K562 (cell line): ENCODE results near the gene GASK1A.

Source experiments
- ATF3 ChIP-seq, 2 experiments: fragments of 450-650 bp in 1 of 2; sonication (generic) in 1 of 2; formaldehyde crosslinking in 1 of 2; IDR thresholded peaks in 1 of 2; conservative IDR thresholded peaks in 1 of 2; 2 replicates each; pipeline versions ENCODE4 v1.6.1 to v1.8.1; 2016 to 2023; ENCODE audit warnings: mild to moderate bottlenecking in 2 of 2, moderate library complexity in 2 of 2, inconsistent platforms in 1 of 2, missing genetic modification reagents in 1 of 2
- CREB1 ChIP-seq, 2 experiments: sonication (generic) in 1 of 2; formaldehyde crosslinking in 1 of 2; IDR thresholded peaks; 2 replicates each; pipeline versions ENCODE4 v1.6.1 to v1.8.0; 2012 to 2022; ENCODE audit warnings: inconsistent platforms in 1 of 2, mild to moderate bottlenecking in 1 of 2, missing genetic modification reagents in 1 of 2, moderate library complexity in 1 of 2
- E2F4 ChIP-seq: sonication (generic); formaldehyde crosslinking; IDR thresholded peaks from 2 replicates; pipeline ENCODE4 v1.8.0; 2022; ENCODE audit warnings: mild to moderate bottlenecking, low read depth, missing genetic modification reagents
- EGR1 ChIP-seq: fragments of 450-650 bp; conservative IDR thresholded peaks from 2 replicates; pipeline ENCODE4 v1.6.1; 2017; ENCODE audit warnings: mild to moderate bottlenecking
- FOXJ3 ChIP-seq: sonication (generic); formaldehyde crosslinking; IDR thresholded peaks from 2 replicates; pipeline ENCODE4 v1.4.0; 2020; ENCODE audit warnings: mild to moderate bottlenecking, missing genetic modification reagents
- PCBP1 ChIP-seq: fragments of 200-400 bp; formaldehyde crosslinking; IDR thresholded peaks from 2 replicates; pipeline ENCODE4 v1.6.1; 2018; ENCODE audit warnings: mild to moderate bottlenecking, low read depth, low read length; ENCODE audit not compliant: poor library complexity, severe bottlenecking
- POLR2AphosphoS5 ChIP-seq: IDR thresholded peaks from 2 replicates; pipeline ENCODE4 v1.6.1; 2011; ENCODE audit warnings: mild to moderate bottlenecking, low read depth, low read length, moderate library complexity; ENCODE audit not compliant: control insufficient read depth, insufficient read depth
- TCF7 ChIP-seq: sonication (generic); IDR thresholded peaks from 2 replicates; pipeline ENCODE4 v1.6.1; 2016; ENCODE audit warnings: antibody characterized with exemption, borderline replicate concordance
- ZNF384 ChIP-seq: IDR thresholded peaks from 2 replicates; pipeline ENCODE4 v1.6.1; 2012; ENCODE audit warnings: low read depth, low read length, improper control_type of control experiment
- TF ChIP-seq, protein P1 (sequence below), 3 experiments: IDR thresholded peaks in 2 of 3; conservative IDR thresholded peaks in 1 of 3; 2 replicates each; pipeline ENCODE4 v1.5.1; 2011 to 2012; ENCODE audit warnings: low read length in 3 of 3, mild to moderate bottlenecking in 3 of 3, control low read depth in 2 of 3, improper control_type of control experiment in 1 of 3, inconsistent platforms in 1 of 3, low read depth in 1 of 3, mixed read lengths in 1 of 3, moderate library complexity in 1 of 3; ENCODE audit not compliant: insufficient read depth in 2 of 3
- TF ChIP-seq, protein P2 (sequence below): fragments of 250-450 bp; sonication (Bioruptor Pico); IDR thresholded peaks from 2 replicates; pipeline ENCODE4 v1.9.0; 2021; ENCODE audit warnings: mild to moderate bottlenecking, inconsistent platforms

- TF ChIP-seq E2F4 (CRISPR knock-in tag) (no peak), POLR2AphosphoS5 (no peak), ZNF384 (no peak), ATF3 (IDR thresholded peaks at IDR 0.05) (no peak), ATF3 (CRISPR knock-in tag; conservative IDR thresholded peaks at IDR 0.05) (no peak), CREB1 (IDR thresholded peaks at IDR 0.05) (no peak), CREB1 (CRISPR knock-in tag; IDR thresholded peaks at IDR 0.05) (no peak), EGR1 (no peak), PCBP1 (no peak), FOXJ3 (CRISPR knock-in tag) (no peak), TCF7 (no peak)
- TF ChIP-seq, protein P1, sequence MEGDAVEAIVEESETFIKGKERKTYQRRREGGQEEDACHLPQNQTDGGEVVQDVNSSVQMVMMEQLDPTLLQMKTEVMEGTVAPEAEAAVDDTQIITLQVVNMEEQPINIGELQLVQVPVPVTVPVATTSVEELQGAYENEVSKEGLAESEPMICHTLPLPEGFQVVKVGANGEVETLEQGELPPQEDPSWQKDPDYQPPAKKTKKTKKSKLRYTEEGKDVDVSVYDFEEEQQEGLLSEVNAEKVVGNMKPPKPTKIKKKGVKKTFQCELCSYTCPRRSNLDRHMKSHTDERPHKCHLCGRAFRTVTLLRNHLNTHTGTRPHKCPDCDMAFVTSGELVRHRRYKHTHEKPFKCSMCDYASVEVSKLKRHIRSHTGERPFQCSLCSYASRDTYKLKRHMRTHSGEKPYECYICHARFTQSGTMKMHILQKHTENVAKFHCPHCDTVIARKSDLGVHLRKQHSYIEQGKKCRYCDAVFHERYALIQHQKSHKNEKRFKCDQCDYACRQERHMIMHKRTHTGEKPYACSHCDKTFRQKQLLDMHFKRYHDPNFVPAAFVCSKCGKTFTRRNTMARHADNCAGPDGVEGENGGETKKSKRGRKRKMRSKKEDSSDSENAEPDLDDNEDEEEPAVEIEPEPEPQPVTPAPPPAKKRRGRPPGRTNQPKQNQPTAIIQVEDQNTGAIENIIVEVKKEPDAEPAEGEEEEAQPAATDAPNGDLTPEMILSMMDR (IDR thresholded peaks at IDR 0.05 in 2 of 3, conservative IDR thresholded peaks at IDR 0.05 in 1 of 3; ENCODE audit: insufficient read depth in 2 of 3, low read depth in 1 of 3, low read length in 3 of 3) = no peak
- TF ChIP-seq, protein P2, sequence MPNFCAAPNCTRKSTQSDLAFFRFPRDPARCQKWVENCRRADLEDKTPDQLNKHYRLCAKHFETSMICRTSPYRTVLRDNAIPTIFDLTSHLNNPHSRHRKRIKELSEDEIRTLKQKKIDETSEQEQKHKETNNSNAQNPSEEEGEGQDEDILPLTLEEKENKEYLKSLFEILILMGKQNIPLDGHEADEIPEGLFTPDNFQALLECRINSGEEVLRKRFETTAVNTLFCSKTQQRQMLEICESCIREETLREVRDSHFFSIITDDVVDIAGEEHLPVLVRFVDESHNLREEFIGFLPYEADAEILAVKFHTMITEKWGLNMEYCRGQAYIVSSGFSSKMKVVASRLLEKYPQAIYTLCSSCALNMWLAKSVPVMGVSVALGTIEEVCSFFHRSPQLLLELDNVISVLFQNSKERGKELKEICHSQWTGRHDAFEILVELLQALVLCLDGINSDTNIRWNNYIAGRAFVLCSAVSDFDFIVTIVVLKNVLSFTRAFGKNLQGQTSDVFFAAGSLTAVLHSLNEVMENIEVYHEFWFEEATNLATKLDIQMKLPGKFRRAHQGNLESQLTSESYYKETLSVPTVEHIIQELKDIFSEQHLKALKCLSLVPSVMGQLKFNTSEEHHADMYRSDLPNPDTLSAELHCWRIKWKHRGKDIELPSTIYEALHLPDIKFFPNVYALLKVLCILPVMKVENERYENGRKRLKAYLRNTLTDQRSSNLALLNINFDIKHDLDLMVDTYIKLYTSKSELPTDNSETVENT (CRISPR knock-in tag) = no peak
These were observed 45.0 kb upstream of the GASK1A start for GRCh38 chr3:42934111-42934510.
